Measurements from ENCODE around the gene PTGDR2.

The PTGDR2 gene

GRCh38 chr11:60887556-60887955 lies 31.8 kb upstream of the PTGDR2 start:
- Histone ChIP-seq H3K9ac (ENCODE audit: low read length) (no peak overlapping the region), H3K27ac (ENCODE audit: low read depth, low read length) (no peak overlapping the region), H3K36me3 (ENCODE audit: control insufficient read depth, insufficient read depth, low read length) (peaks cover 3% of the 10 kb centered on the region), H3K4me3 (ENCODE audit: low read length) (no peak overlapping the region), H3K27me3 (ENCODE audit: control insufficient read depth, insufficient read depth, low read length) (no peaks in the 10 kb centered on the region), H3K4me1 (ENCODE audit: control insufficient read depth, insufficient read depth, low read length) (no peaks in the 10 kb centered on the region)

DNA sequence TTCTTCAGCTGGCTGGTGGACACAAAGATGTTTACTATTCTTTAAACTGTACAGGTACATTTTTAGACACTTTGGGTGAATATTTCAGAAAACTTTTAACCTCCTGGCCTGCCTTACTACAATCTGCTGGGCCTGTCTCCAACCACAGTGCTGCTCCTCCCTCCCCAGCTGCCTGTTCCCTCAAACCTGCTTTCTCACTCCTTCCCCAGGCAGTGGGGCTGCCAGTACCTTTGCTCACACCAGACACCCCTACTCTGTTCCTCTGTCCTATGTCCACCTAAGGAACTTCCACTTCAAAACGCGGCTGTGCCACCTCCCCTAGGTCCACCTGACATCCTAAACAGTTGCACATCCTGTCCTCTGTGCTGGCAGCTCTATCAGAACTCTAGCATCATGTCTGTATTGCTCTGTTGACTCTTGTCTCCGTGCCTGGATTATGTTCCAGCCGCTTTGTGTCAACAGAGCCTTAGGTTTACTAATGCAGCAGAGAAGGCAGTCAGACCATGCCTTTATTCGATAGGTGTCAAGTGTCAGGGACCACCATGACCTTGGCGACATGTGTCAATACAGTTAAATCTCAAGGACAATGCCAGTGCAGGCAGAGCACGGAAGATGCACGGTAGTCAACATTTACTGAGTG lies 25.0 kb upstream of the PTGDR2 start:
- Histone ChIP-seq H3K9ac (ENCODE audit: low read length) (no peak overlapping the region), H3K27ac (ENCODE audit: low read depth, low read length) (no peak overlapping the region), H3K36me3 (ENCODE audit: control insufficient read depth, insufficient read depth, low read length) (peaks cover 6% of the 10 kb centered on the region), H3K27me3 (ENCODE audit: control insufficient read depth, insufficient read depth, low read length) (no peaks in the 10 kb centered on the region), H3K4me1 (ENCODE audit: control insufficient read depth, insufficient read depth, low read length) (no peaks in the 10 kb centered on the region), H3K4me3 (ENCODE audit: low read length) (no peak overlapping the region)

DNA sequence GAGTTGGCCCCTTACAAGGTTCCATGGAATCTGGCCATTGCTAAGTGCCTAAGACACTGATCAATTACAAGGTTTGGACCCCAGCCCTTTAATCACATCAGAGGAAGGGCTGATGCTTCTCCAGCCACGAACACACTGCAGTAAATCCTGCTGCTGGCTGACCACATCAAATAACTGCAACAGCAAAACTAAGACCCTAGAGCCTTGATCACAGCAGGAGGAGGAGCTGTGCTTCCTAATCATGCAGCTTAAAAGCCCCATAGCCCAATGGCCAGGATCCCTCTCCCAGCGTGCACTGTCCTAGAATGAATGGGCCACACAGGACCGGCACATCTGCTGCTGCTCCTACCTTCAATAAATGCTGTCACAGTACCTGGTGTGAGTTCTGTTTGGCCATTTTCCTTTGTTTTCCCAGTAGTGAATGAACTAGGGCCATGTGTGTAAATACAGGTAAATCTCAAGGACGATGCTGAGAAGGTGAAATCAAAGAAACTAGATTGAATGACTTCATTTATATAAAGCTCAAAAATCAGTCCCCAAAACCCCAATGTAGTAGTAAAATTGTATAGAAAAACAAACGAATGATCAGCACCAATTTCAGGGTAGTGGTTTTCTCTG lies 24.3 kb upstream of the PTGDR2 start:
- no peaks in the 10 kb centered on the region for H3K4me1 ChIP-seq (ENCODE audit: control insufficient read depth, insufficient read depth, low read length)
- no peaks in the 10 kb centered on the region for H3K27me3 ChIP-seq (ENCODE audit: control insufficient read depth, insufficient read depth, low read length)
- peaks cover 6% of the 10 kb centered on the region for H3K36me3 ChIP-seq (ENCODE audit: control insufficient read depth, insufficient read depth, low read length)
- no peak overlapping the region for H3K27ac ChIP-seq (ENCODE audit: low read depth, low read length)
- no peak overlapping the region for H3K4me3 ChIP-seq (ENCODE audit: low read length)
- H3K9ac ChIP-seq (ENCODE audit: low read length) = no peak overlapping the region

DNA sequence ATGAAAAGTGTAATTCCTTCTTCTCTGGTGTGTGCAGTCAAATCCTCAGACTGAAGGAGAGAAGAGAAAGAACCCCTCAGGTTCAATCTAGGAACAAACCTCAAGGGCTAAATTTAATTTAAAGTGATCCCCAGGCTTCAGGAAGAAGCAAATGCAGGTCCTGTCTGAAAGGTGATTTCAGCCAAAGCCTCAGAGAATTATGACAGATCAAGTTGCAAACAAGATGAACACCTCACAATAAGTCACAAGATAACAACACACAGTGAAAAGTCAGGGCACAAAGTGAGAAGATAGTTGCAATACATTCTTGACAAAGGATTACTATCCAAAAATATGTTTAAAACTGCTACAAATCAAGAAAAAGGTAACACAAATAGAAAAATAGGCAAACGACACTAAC lies 23.4 kb upstream of the PTGDR2 start:
- Histone ChIP-seq H3K9ac (ENCODE audit: low read length) (no peak overlapping the region), H3K36me3 (ENCODE audit: control insufficient read depth, insufficient read depth, low read length) (peaks cover 6% of the 10 kb centered on the region), H3K4me3 (ENCODE audit: low read length) (no peak overlapping the region), H3K4me1 (ENCODE audit: control insufficient read depth, insufficient read depth, low read length) (no peaks in the 10 kb centered on the region), H3K27ac (ENCODE audit: low read depth, low read length) (no peak overlapping the region), H3K27me3 (ENCODE audit: control insufficient read depth, insufficient read depth, low read length) (no peaks in the 10 kb centered on the region)

GRCh38 chr11:60878245-60879101 lies 22.7 kb upstream of the PTGDR2 start:
- no peak overlapping the region for H3K4me3 ChIP-seq (ENCODE audit: low read length)
- H3K36me3 ChIP-seq (ENCODE audit: control insufficient read depth, insufficient read depth, low read length) = peaks cover 6% of the 10 kb centered on the region
- H3K27ac ChIP-seq (ENCODE audit: low read depth, low read length) = no peak overlapping the region
- no peaks in the 10 kb centered on the region for H3K27me3 ChIP-seq (ENCODE audit: control insufficient read depth, insufficient read depth, low read length)
- H3K4me1 ChIP-seq (ENCODE audit: control insufficient read depth, insufficient read depth, low read length) = no peaks in the 10 kb centered on the region
- no peak overlapping the region for H3K9ac ChIP-seq (ENCODE audit: low read length)

DNA sequence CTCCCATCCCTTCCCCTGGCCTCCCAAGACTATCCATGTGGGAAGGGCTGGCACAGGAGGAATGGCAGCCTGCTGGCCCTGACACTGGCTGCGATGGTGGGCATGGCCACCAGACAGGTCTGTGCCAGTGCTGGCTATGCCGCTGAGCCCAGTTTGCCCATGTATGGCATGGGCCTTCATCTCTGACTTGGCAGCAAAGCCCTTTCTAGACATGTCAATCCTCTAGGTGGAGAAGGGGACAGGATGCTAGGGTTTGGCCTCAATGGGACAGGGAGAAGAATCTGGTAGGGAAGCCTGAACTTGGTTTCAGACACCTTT lies 20.4 kb upstream of the PTGDR2 start:
- H3K27me3 ChIP-seq (ENCODE audit: control insufficient read depth, insufficient read depth, low read length) = no peaks in the 10 kb centered on the region
- H3K36me3 ChIP-seq (ENCODE audit: control insufficient read depth, insufficient read depth, low read length) = peaks cover 6% of the 10 kb centered on the region
- no peak overlapping the region for H3K9ac ChIP-seq (ENCODE audit: low read length)
- no peaks in the 10 kb centered on the region for H3K4me1 ChIP-seq (ENCODE audit: control insufficient read depth, insufficient read depth, low read length)
- no peak overlapping the region for H3K27ac ChIP-seq (ENCODE audit: low read depth, low read length)
- no peak overlapping the region for H3K4me3 ChIP-seq (ENCODE audit: low read length)

DNA sequence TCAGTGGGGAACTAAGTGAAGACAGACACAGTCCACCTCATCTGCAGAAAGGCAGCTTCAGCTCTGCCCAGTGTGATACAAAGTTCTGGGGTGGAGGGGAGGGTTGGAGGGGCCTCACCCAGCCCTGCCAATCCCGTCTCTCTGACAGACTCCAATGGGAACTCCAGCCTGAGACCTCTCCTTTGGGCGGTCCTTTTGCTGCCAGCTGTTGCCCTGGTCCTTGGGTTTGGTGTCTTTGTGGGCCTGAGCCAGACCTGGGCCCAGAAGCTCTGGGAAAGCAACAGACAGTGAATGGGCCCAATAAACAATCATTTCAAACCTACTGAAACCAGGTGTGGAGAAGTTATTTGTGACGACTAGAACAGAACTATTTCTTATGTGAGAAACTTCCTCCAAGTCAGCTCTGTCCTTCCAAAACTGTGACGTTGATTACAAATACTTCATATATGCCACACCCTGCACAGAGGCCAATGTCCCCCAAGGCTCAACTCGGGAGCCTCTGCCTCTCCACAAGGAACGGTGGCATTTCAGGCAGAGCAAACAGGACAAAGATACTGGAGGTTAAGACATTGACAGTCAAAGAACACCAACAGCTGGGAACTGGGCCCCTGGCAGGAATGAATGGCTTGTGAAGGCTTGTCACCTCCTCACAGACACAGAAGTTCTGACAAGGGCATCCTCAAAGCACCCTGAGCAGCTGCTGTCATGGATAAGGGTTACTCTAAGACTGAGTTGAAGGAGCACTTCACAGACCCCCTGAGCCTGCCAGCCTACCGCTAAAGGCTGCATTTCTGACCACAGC lies 19.8 kb upstream of the PTGDR2 start:
- no peak overlapping the region for H3K9ac ChIP-seq (ENCODE audit: low read length)
- H3K27me3 ChIP-seq (ENCODE audit: control insufficient read depth, insufficient read depth, low read length) = no peaks in the 10 kb centered on the region
- no peak overlapping the region for H3K27ac ChIP-seq (ENCODE audit: low read depth, low read length)
- H3K36me3 ChIP-seq (ENCODE audit: control insufficient read depth, insufficient read depth, low read length) = peaks cover 3% of the 10 kb centered on the region
- no peaks in the 10 kb centered on the region for H3K4me1 ChIP-seq (ENCODE audit: control insufficient read depth, insufficient read depth, low read length)
- H3K4me3 ChIP-seq (ENCODE audit: low read length) = no peak overlapping the region

DNA sequence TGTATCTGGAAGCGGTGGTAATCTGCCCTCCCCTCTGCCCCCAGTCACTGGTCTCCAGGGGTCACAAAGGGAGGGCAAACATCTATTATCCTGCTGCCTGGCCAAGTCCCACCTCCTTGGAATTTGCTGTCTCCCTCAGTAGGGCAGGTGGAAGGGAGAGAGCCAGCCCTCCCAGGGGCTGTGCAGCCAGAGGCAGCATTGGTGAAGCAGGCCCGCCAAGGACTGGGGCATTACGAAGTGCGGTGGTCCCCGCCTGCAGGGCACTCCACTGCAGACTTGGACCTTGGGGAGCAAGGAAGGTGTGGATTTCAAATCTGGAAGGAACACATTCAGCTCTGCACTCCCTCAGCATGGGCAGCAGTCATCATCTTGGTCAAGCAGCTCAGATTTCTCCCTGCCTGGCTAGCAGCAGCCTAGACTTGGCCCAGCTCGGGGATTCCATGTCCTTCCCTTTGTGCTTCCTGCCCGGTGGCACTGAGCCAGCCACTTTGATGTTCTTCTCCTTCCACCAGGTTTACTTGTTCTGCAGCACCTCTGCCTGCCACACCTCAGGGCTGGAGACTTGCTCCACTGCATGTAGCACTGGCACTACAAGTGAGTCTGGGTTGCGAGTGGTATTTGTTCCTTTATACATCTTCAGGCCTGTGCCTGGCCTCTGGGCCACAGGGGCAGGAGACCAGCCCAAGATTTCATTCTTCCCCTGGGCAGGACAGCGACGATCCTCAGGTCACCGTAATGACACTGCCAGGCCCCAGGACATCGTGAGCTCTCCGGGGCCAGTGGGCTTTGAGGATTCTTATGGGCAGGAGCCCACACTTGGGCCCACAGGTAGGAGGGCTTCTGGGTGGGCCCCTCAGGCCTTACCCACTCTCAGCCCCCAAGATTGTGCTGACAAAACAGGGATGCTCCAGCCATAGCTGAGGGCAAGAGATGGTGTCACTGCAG lies 18.9 kb upstream of the PTGDR2 start:
- Histone ChIP-seq H3K9ac (ENCODE audit: low read length) (no peak overlapping the region), H3K27me3 (ENCODE audit: control insufficient read depth, insufficient read depth, low read length) (no peaks in the 10 kb centered on the region), H3K36me3 (ENCODE audit: control insufficient read depth, insufficient read depth, low read length) (no peaks in the 10 kb centered on the region), H3K4me1 (ENCODE audit: control insufficient read depth, insufficient read depth, low read length) (no peaks in the 10 kb centered on the region), H3K4me3 (ENCODE audit: low read length) (no peak overlapping the region), H3K27ac (ENCODE audit: low read depth, low read length) (no peak overlapping the region)

DNA sequence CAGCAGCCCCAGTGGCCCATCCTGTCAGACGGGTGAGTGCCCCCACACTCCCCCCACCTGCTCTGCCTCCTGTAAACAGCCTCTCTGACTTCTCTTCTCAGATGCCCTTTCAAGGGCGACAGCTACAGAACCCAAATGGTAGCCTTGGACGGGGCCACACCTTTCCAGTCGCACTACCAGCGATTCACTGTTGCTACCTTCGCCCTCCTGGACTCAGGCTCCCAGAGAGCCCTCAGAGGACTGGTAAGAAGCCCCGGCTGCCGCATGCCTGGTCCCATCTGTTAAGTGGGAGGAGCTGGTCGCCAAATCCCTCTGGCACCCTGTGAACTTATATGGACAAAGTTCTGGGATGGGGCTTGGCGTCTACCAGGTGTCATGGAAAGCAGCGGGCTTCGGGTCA lies 17.8 kb upstream of the PTGDR2 start:
- Histone ChIP-seq H3K4me3 (ENCODE audit: low read length) (no peak overlapping the region), H3K9ac (ENCODE audit: low read length) (no peak overlapping the region), H3K27me3 (ENCODE audit: control insufficient read depth, insufficient read depth, low read length) (no peaks in the 10 kb centered on the region), H3K36me3 (ENCODE audit: control insufficient read depth, insufficient read depth, low read length) (no peaks in the 10 kb centered on the region), H3K4me1 (ENCODE audit: control insufficient read depth, insufficient read depth, low read length) (no peaks in the 10 kb centered on the region), H3K27ac (ENCODE audit: low read depth, low read length) (no peak overlapping the region)

DNA sequence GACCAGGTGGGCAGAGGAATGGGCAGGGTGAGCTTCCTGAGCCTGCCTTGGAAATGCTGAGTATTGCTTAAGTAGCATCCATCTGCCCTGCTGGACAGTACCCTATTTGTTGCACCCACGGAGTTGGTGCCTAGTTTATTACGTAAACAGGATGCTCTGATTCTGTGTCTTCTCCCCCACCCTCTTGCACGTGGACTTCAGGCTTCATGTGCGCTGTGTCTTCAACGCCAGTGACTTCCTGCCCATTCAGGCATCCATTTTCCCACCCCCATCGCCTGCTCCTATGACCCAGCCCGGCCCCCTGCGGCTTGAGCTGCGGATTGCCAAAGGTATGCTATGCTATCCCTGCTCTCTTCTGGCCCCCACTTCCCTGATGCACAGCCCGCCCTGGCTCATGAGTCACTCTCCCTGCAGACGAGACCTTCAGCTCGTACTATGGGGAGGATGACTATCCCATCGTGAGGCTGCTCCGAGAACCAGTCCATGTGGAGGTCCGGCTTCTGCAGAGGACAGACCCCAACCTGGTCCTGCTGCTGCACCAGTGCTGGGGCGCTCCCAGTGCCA lies 17.3 kb upstream of the PTGDR2 start:
- Histone ChIP-seq H3K4me3 (ENCODE audit: low read length) (no peak overlapping the region), H3K9ac (ENCODE audit: low read length) (no peak overlapping the region), H3K27ac (ENCODE audit: low read depth, low read length) (no peak overlapping the region), H3K27me3 (ENCODE audit: control insufficient read depth, insufficient read depth, low read length) (no peaks in the 10 kb centered on the region), H3K36me3 (ENCODE audit: control insufficient read depth, insufficient read depth, low read length) (no peaks in the 10 kb centered on the region), H3K4me1 (ENCODE audit: control insufficient read depth, insufficient read depth, low read length) (no peaks in the 10 kb centered on the region)

GRCh38 chr11:60872124-60872960 lies 16.6 kb upstream of the PTGDR2 start:
- no peak overlapping the region for H3K4me3 ChIP-seq (ENCODE audit: low read length)
- H3K9ac ChIP-seq (ENCODE audit: low read length) = no peak overlapping the region
- no peaks in the 10 kb centered on the region for H3K27me3 ChIP-seq (ENCODE audit: control insufficient read depth, insufficient read depth, low read length)
- no peaks in the 10 kb centered on the region for H3K4me1 ChIP-seq (ENCODE audit: control insufficient read depth, insufficient read depth, low read length)
- no peak overlapping the region for H3K27ac ChIP-seq (ENCODE audit: low read depth, low read length)
- H3K36me3 ChIP-seq (ENCODE audit: control insufficient read depth, insufficient read depth, low read length) = no peaks in the 10 kb centered on the region

Measured in rectal smooth muscle tissue (tissue), 1 donor.